Renal pelvis (tissue), 12 donors: ENCODE data around the gene OR4C11. TPM values are rescaled to one million over a fixed set of nuclear protein-coding genes. Genes with fewer than 3 reads are reported as not detected.

Source experiments
- DNase-seq: peaks from one replicate; pipeline ENCODE4 v3.0.0-alpha.2; 2013
- long read RNA-seq, 16 experiments: transcript quantifications; one replicate each; lab custom pipeline, GENCODE V29; 2026
- polyA plus RNA-seq, 3 donors: library from polyadenylated mRNA; unstranded; fragments of 120-200 nt; gene quantifications; one replicate each; pipeline ENCODE4 v1.2.1, GENCODE V29; 2013; ENCODE audit not compliant: insufficient read length in 3 of 3

Gene OR4C11, protein sequence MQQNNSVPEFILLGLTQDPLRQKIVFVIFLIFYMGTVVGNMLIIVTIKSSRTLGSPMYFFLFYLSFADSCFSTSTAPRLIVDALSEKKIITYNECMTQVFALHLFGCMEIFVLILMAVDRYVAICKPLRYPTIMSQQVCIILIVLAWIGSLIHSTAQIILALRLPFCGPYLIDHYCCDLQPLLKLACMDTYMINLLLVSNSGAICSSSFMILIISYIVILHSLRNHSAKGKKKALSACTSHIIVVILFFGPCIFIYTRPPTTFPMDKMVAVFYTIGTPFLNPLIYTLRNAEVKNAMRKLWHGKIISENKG
- polyA plus RNA-seq, result not detected
- long read RNA-seq, donor 1, result 0 reads
- long read RNA-seq, donor 2, result 0 reads
- long read RNA-seq, donor 3, result 0 reads
- long read RNA-seq, donor 4, result 0 reads
- long read RNA-seq, donor 5, result 0 reads
- long read RNA-seq, donor 6, result 0 reads
- long read RNA-seq, donor 7, result 0 reads
- long read RNA-seq, donor 8, result 0 reads
- long read RNA-seq, donor 9, result 0 reads
- long read RNA-seq, donor 10, result 0 reads
- long read RNA-seq, donor 11, result 0 reads
- long read RNA-seq, donor 12, result 0 reads
- long read RNA-seq, donor 13, result 0 reads
- long read RNA-seq, donor 14, result 0 reads
- long read RNA-seq, donor 15, result 0 reads
- long read RNA-seq, donor 16, result 0 reads

DNA sequence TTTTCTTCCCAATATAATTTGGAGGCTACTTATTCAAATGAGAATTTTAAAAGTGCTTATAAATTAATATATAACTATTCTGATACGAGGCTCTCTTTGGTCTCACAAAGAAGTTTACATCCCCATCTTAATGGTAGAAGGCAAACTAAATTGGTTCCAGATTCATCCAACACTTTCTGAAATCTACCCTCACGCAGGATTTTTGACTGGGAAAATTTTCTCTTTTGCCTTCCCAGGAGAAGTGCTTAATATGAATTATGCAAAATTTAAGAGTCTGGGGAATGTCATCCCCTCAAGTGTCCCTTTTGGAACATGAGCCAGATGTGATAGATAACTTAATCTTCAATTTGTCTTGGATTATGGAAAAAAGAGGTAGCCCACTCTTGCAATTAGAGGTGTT lies at the start of gene OR4C11:
OR4C11 (minus strand) TSS at position 101 of the 400 bp plus-strand sequence. CDS start 3,272 bp downstream, outside the sequence.
- no peak for DNase-seq

GRCh38 chr11:55655096-55655495 lies 47.7 kb upstream of the OR4C11 start:
- no peak for DNase-seq

- DNase-seq, result no peak
Observed at GRCh38 chr11:55652560-55652959, 45.1 kb upstream of the OR4C11 start.

DNA sequence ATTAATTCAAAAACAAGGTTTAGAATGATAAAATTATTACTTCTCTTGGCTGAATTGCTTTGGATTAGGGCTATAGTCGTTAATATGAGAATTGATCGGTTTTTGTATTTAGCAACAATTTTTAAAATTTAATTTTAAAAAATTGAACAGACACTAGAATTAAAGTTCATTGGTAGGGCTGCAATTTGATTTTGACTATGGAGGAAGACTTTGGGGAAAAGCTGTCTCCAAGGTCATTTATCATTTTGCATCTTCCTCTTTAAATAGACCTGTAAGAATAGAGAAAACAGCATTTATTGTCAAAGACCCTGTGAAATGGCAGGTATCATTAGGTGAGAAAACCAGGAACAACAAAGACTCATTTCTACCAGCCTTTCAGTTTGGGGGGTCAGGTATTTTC lies 40.6 kb upstream of the OR4C11 start, which contains the start of gene OR4S2:
OR4S2 (plus strand) TSS at position 301 of the 400 bp plus-strand sequence. CDS start 2,577 bp downstream, outside the sequence.
- no peak for DNase-seq

- no peak for DNase-seq
Observed at GRCh38 chr11:55634813-55635212, 27.4 kb upstream of the OR4C11 start, which contains the start of gene OR4P4. Gene OR4P4, plus strand, starts transcription at chr11:55635113.

- no peak for DNase-seq
Observed at GRCh38 chr11:55624531-55624930, 17.1 kb upstream of the OR4C11 start.

DNA sequence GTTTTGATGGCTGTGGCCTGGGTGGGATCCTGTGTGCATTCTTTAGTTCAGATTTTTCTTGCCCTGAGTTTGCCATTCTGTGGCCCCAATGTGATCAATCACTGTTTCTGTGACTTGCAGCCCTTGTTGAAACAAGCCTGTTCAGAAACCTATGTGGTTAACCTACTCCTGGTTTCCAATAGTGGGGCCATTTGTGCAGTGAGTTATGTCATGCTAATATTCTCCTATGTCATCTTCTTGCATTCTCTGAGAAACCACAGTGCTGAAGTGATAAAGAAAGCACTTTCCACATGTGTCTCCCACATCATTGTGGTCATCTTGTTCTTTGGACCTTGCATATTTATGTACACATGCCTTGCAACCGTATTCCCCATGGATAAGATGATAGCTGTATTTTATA lies 34.9 kb downstream of the OR4C11 start:
- no peak for DNase-seq

- DNase-seq, result no peak
Observed at GRCh38 chr11:55571828-55572227, 35.6 kb downstream of the OR4C11 start, which contains the start of gene OR4C16. Gene OR4C16, plus strand, starts transcription at chr11:55572128. Its CDS starts 0 bp downstream, at chr11:55572128.

DNA sequence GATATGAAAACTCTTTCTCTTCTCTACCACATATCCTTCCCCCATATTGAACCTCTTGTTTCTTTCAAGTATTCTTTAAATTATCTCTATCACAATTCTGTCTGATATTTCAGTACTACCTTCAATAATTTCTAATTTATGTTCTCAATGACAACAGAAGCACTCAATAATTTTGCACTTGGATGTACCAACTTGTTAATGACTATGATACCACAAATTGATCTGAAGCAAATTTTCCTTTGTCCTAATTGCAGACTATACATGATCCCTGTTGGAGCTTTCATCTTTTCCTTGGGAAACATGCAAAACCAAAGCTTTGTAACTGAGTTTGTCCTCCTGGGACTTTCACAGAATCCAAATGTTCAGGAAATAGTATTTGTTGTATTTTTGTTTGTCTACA lies 53.3 kb downstream of the OR4C11 start, which contains the start of gene OR4C15:
OR4C15 (plus strand) TSS at position 301 of the 400 bp plus-strand sequence; CDS start at position 301, 0 bp downstream.
- no peak for DNase-seq

Other genes with a start within 250 kb of the OR4C11 start
- gene OR4A15, start 239.7 kb downstream of the OR4C11 start, polyA plus RNA-seq, result not detected
- gene OR4C15, start 53.2 kb downstream of the OR4C11 start, polyA plus RNA-seq, result not detected
- not detected for gene OR4C16, start 35.5 kb downstream of the OR4C11 start, polyA plus RNA-seq
- gene OR4P4, start 27.5 kb upstream of the OR4C11 start, polyA plus RNA-seq, result under 1 TPM; 0.06 to 0.21 (median 0.13) TPM
- not detected for gene OR4S2, start 40.7 kb upstream of the OR4C11 start, polyA plus RNA-seq
- gene OR4C6, start 54.6 kb upstream of the OR4C11 start, polyA plus RNA-seq, result not detected
- not detected for gene OR5D13, start 165.8 kb upstream of the OR4C11 start, polyA plus RNA-seq
- not detected for gene OR5D14, start 187.9 kb upstream of the OR4C11 start, polyA plus RNA-seq
- gene OR5L1, start 203.7 kb upstream of the OR4C11 start, polyA plus RNA-seq, result not detected
- not detected for gene OR5D18, start 212.0 kb upstream of the OR4C11 start, polyA plus RNA-seq
- gene OR5L2, start 219.6 kb upstream of the OR4C11 start, polyA plus RNA-seq, result not detected
- gene OR5D16, start 231.1 kb upstream of the OR4C11 start, polyA plus RNA-seq, result not detected